ENCODE measurements around the gene TSEN2. TPM values are rescaled to one million over a fixed set of nuclear protein-coding genes. Genes with fewer than 3 reads are reported as not detected.
A peak's percentile ranks its signal among the peaks of the same experiment; 100 is the strongest.

Gene TSEN2
- total and polyA plus RNA-seq, 9 of the 15 experiments (the other 6 are each of a cell fraction or from before 2014, with no cell fraction given), result 38.5 to 76.3 (median 46.6) TPM

- TF ChIP-seq CHD7 (IDR thresholded peaks at IDR 0.05; ENCODE audit: low read depth, low read length), result no peak
- peak; percentile 87 for TF ChIP-seq ZNF316 (IDR thresholded peaks at IDR 0.05)
- TF ChIP-seq HDAC8 (tag; IDR thresholded peaks at IDR 0.05), result no peak
- TF ChIP-seq MAFK (IDR thresholded peaks at IDR 0.05; ENCODE audit: low read length), result peak; percentile 49; the same call in 1 of the 2 replicates
- TF ChIP-seq SNAPC5 (CRISPR knock-in tag; IDR thresholded peaks at IDR 0.05), result no peak
- no peak for TF ChIP-seq NUFIP1 (IDR thresholded peaks at IDR 0.05; ENCODE audit: partially characterized antibody)
- no peak for TF ChIP-seq KLF16 (IDR thresholded peaks at IDR 0.05)
- no peak for TF ChIP-seq HSF4 (CRISPR knock-in tag; IDR thresholded peaks at IDR 0.05; ENCODE audit: borderline replicate concordance)
- TF ChIP-seq TCF15 (CRISPR knock-in tag; IDR thresholded peaks at IDR 0.05), result no peak
- TF ChIP-seq ZBTB43 (CRISPR knock-in tag; IDR thresholded peaks at IDR 0.05), result no peak
- TF ChIP-seq STAT6 (CRISPR knock-in tag; IDR thresholded peaks at IDR 0.05), result no peak
- no peak for TF ChIP-seq ZNF384 (IDR thresholded peaks at IDR 0.05; ENCODE audit: low read depth, low read length)
Observed at GRCh38 chr3:12515631-12516030, 31.4 kb downstream of the TSEN2 start (continued).

All from K562 (cell line).